Measurements from ENCODE around the gene TBC1D2B. TPM values are rescaled to one million over a fixed set of nuclear protein-coding genes. Genes with fewer than 3 reads are reported as not detected.

TBC1D2B gene
- total and polyA plus RNA-seq, 2 of the 4 experiments (the other 2 are of a cell fraction): 17.7 to 28.3 TPM

- no peaks in the 10 kb centered on the region for H3K9me3 ChIP-seq (ENCODE audit: control insufficient read depth, insufficient read depth, low read length)
- no peaks in the 10 kb centered on the region for H3K36me3 ChIP-seq (ENCODE audit: control insufficient read depth, insufficient read depth, low read length)
- no peak overlapping the region for H3K4ac ChIP-seq (ENCODE audit: low read depth, low read length)
- H4K5ac ChIP-seq (ENCODE audit: low read depth, low read length): no peak overlapping the region
- DNase-seq (no peak), ATAC-seq (ENCODE audit: low read depth) (no peak)
- H2AFZ ChIP-seq (replicated peaks; ENCODE audit: low read length, poor library complexity): no peak overlapping the region
- H2AK9ac ChIP-seq (replicated peaks; ENCODE audit: low read depth, low read length, poor library complexity): no peak overlapping the region
- no peak overlapping the region for H3K56ac ChIP-seq (ENCODE audit: extremely low read depth, insufficient read depth, low read length)
- no peaks in the 10 kb centered on the region for H3K79me1 ChIP-seq (ENCODE audit: low read depth in 1 of 2, low read length in 2 of 2)
- H3K9me1 ChIP-seq (ENCODE audit: insufficient read depth, low read length): no peaks in the 10 kb centered on the region
- TF ChIP-seq NFE2L2 (IDR thresholded peaks at IDR 0.05; ENCODE audit: low read depth, low read length) (no peak), MXI1 (IDR thresholded peaks at IDR 0.05; ENCODE audit: borderline replicate concordance, low read depth, low read length) (no peak), MAFK (IDR thresholded peaks at IDR 0.05; ENCODE audit: low read depth, low read length) (no peak), RFX5 (IDR thresholded peaks at IDR 0.05; ENCODE audit: low read depth, low read length) (no peak), CEBPB (IDR thresholded peaks at IDR 0.05; ENCODE audit: low read depth, low read length) (no peak), RCOR1 (IDR thresholded peaks at IDR 0.05; ENCODE audit: insufficient replicate concordance, low read length) (no peak), USF2 (IDR thresholded peaks at IDR 0.05; ENCODE audit: low read depth, low read length) (no peak), RAD21 (IDR thresholded peaks at IDR 0.05; ENCODE audit: low read length) (no peak)
- H3K4me2 ChIP-seq (ENCODE audit: low read depth, low read length): no peak overlapping the region
- dilution Hi-C loops (cut with HindIII; ENCODE audit: low sequenced_read_pairs, unreplicated experiment) (no loop called here), intact Hi-C loops (cut with micrococcal nuclease) (no loop called here), in situ Hi-C loops (cut with MboI; ENCODE audit: low sequenced_read_pairs) (no loop called here)
- no peak overlapping the region for H3K23ac ChIP-seq (ENCODE audit: low read depth, low read length)
- no peaks in the 10 kb centered on the region; the same call in 1 of the 2 replicates for H4K20me1 ChIP-seq (ENCODE audit: insufficient read depth, low read length)
- ChIA-PET POLR2A (ENCODE audit: unreplicated experiment) (no interaction called here), CTCF (no interaction called here)
- no peak overlapping the region for H2BK5ac ChIP-seq (ENCODE audit: low read depth, low read length, poor library complexity, severe bottlenecking)
- no CpG with 5 or more reads among the region's 10 CpGs for WGBS, 2 experiments (ENCODE audit: extremely low coverage in 2 of 2, insufficient read length in 1 of 2)
- H2BK20ac ChIP-seq (ENCODE audit: low read depth, low read length): no peak overlapping the region
- peaks cover 19% of the 10 kb centered on the region for H3K27me3 ChIP-seq (ENCODE audit: control insufficient read depth, insufficient read depth, low read length)
- no TSS peak for BruUV-seq (replicated peaks)
- no peak overlapping the region for H2BK15ac ChIP-seq (ENCODE audit: low read depth, low read length)
- H3K14ac ChIP-seq (replicated peaks; ENCODE audit: low read depth, low read length): no peak overlapping the region
- no peak overlapping the region for H4K8ac ChIP-seq (ENCODE audit: low read depth in 2 of 2, low read length in 2 of 2)
- H3K4me3 ChIP-seq (ENCODE audit: insufficient read depth, low read depth, low read length): no peak overlapping the region
- H3K4me1 ChIP-seq (ENCODE audit: control insufficient read depth, insufficient read depth, low read length): no peaks in the 10 kb centered on the region; the same call in 1 of the 2 replicates
- no peak overlapping the region for H2AK5ac ChIP-seq (ENCODE audit: low read depth, low read length)
- H3K9ac ChIP-seq (ENCODE audit: low read depth, low read length): no peak overlapping the region
- no peak overlapping the region for H4K91ac ChIP-seq (ENCODE audit: insufficient read depth, low read depth, low read length)
- no peak overlapping the region for H3K27ac ChIP-seq (ENCODE audit: insufficient read depth, low read length)
- no peak overlapping the region for H3K18ac ChIP-seq (ENCODE audit: low read depth, low read length)
- no peak overlapping the region for H2BK120ac ChIP-seq (ENCODE audit: low read depth, low read length)
Measured at GRCh38 chr15:77982127-77982490, 95.4 kb downstream of the TBC1D2B start.

All from IMR-90 (cell line).